ENCODE results near the gene PRORP.

GRCh38 chr14:35147186-35147585 lies 24.8 kb downstream of the PRORP start:
- no peak for TF ChIP-seq POLR2A (IDR thresholded peaks at IDR 0.05)
- TF ChIP-seq, protein P1, sequence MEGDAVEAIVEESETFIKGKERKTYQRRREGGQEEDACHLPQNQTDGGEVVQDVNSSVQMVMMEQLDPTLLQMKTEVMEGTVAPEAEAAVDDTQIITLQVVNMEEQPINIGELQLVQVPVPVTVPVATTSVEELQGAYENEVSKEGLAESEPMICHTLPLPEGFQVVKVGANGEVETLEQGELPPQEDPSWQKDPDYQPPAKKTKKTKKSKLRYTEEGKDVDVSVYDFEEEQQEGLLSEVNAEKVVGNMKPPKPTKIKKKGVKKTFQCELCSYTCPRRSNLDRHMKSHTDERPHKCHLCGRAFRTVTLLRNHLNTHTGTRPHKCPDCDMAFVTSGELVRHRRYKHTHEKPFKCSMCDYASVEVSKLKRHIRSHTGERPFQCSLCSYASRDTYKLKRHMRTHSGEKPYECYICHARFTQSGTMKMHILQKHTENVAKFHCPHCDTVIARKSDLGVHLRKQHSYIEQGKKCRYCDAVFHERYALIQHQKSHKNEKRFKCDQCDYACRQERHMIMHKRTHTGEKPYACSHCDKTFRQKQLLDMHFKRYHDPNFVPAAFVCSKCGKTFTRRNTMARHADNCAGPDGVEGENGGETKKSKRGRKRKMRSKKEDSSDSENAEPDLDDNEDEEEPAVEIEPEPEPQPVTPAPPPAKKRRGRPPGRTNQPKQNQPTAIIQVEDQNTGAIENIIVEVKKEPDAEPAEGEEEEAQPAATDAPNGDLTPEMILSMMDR (IDR thresholded peaks at IDR 0.05), result no peak

All from right lobe of liver (tissue), 4 donors.